Bronchial epithelial cell (primary cell): Measurements from ENCODE around the gene DYNC2I2. TPM values are rescaled to one million over a fixed set of nuclear protein-coding genes. Genes with fewer than 3 reads are reported as not detected.

Experiments
- DNase-seq: peaks from one replicate; pipeline ENCODE4 v3.0.0-alpha.2; 2010; ENCODE audit warnings: low read depth
- FAIRE-seq: peaks from 2 replicates; lab custom pipeline; 2011; peaks lifted over from hg19 to GRCh38; lab: Jason Lieb, UNC
- H3K27me3 ChIP-seq: 2 replicates; pipeline ENCODE4 v1.5.1; 2011; ENCODE audit warnings: low read length; ENCODE audit not compliant: control insufficient read depth, insufficient read depth
- H3K36me3 ChIP-seq: 2 replicates; pipeline ENCODE4 v1.5.1; 2011; ENCODE audit warnings: low read length; ENCODE audit not compliant: control insufficient read depth, insufficient read depth
- H3K4me3 ChIP-seq: 2 replicates; pipeline ENCODE4 v1.5.1; 2011; ENCODE audit warnings: mild to moderate bottlenecking, low read depth, low read length, control low read depth
- total RNA-seq: library from RNA; depleted of rRNA; stranded (reverse); fragments of >200 nt; gene quantifications from 2 replicates; pipeline ENCODE4 v1.2.1, GENCODE V29; 2014
- TF ChIP-seq, protein P1 (sequence below): IDR thresholded peaks from 2 replicates; pipeline ENCODE4 v1.5.1; 2011; ENCODE audit warnings: mild to moderate bottlenecking, moderate library complexity, low read length, control low read depth, inconsistent platforms; ENCODE audit not compliant: insufficient read depth, severe bottlenecking

Gene DYNC2I2
- total RNA-seq, 1 donor from 2014 or later, result 27.4 TPM

DNA sequence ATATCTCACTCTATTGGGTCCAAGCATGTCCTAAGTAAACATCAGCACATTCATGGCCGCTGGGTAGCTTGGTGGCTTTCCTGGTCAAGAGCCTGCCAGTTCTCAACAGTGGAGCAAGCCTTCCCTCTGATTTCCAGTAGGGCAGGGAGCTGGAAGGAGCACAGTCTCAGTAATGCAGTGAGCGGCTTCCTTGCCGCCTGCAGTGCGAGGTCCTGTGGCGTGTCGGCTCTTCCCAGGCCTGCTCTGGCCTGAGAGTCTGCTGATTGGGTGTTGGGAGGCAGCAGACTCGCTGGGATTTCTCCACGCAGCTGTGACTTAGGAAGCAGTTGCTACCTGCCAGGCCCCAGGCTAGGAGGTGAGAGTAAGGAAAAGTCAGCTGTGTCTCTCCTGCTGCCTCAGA is 53.0 kb downstream of the DYNC2I2 start:
- no peaks in the 10 kb centered on the region for H3K27me3 ChIP-seq
- no peak for FAIRE-seq
- no peak for DNase-seq
- TF ChIP-seq, protein P1, sequence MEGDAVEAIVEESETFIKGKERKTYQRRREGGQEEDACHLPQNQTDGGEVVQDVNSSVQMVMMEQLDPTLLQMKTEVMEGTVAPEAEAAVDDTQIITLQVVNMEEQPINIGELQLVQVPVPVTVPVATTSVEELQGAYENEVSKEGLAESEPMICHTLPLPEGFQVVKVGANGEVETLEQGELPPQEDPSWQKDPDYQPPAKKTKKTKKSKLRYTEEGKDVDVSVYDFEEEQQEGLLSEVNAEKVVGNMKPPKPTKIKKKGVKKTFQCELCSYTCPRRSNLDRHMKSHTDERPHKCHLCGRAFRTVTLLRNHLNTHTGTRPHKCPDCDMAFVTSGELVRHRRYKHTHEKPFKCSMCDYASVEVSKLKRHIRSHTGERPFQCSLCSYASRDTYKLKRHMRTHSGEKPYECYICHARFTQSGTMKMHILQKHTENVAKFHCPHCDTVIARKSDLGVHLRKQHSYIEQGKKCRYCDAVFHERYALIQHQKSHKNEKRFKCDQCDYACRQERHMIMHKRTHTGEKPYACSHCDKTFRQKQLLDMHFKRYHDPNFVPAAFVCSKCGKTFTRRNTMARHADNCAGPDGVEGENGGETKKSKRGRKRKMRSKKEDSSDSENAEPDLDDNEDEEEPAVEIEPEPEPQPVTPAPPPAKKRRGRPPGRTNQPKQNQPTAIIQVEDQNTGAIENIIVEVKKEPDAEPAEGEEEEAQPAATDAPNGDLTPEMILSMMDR, result no peak
- peaks cover 42% of the 10 kb centered on the region for H3K36me3 ChIP-seq
- no peak overlapping the region for H3K4me3 ChIP-seq

DNA sequence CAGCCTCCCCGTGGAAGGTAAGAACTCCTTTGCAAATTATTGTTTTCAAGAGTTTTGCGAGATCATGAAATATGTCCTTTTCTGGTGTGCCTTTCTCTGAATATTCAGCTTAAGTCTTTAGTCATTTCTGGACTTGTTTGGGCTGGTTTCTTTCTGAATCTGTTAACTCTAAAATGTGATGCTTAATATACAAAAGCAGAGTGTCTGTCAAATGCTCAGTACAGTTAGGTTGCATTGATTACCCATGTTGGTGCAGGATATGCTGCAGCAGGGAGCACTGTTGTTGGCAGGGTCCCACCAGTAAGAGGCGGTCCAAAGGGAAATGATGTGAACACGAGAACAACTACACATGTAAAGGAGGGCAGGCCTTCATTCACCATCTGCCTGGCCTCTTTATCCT is 56.5 kb downstream of the DYNC2I2 start:
- Histone ChIP-seq H3K36me3 (peaks cover 41% of the 10 kb centered on the region), H3K4me3 (no peak overlapping the region), H3K27me3 (no peaks in the 10 kb centered on the region)
- FAIRE-seq, result no peak
- TF ChIP-seq, protein P1, result no peak
- no peak for DNase-seq

DNA sequence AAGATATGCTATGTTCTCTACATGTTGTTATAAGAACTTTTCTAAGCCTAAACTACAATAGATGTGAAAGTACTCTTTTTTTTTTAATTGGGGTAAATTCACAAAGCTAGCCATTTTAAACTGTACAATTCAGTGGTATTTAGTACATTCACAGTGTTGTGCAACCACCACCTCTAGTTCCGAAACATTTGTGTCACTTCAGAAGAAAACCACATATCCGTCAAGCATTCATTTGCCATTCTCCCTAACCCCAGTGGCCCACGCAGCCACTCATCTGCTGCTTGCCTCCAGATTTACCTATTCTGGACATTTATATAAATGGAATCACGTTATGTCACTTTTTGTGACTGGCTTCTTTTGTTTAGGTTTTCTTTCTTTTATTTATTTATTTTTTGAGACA is 61.2 kb downstream of the DYNC2I2 start:
- TF ChIP-seq, protein P1, result no peak

DNA sequence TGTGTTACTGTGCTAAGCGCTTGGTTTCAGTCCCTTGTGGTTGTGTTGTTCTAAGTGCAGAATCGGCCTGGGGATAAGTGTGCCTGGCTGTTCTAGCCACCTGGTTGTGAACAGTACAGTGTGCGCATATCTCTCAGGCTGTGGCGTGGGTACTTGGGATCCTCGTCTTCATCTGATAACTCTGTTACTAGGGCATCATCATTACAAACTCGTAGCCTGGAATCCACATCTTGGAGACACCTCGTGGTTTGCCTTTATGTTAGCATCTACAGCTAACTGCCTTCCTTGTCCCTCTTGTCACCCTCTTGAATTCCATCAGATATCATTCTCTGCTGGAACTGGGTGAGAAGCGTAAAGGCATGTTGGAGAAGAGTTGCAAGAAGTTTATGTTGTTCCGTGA is 62.8 kb downstream of the DYNC2I2 start:
- TF ChIP-seq, protein P1, result no peak
- H3K4me3 ChIP-seq, result no peak overlapping the region
- H3K27me3 ChIP-seq, result no peaks in the 10 kb centered on the region
- H3K36me3 ChIP-seq, result peaks cover 35% of the 10 kb centered on the region
- no peak for DNase-seq
- FAIRE-seq, result no peak

More for the DNA sequence above, 61.2 kb downstream of the DYNC2I2 start:
- no peaks in the 10 kb centered on the region for H3K27me3 ChIP-seq
- H3K36me3 ChIP-seq, result peaks cover 39% of the 10 kb centered on the region
- no peak for FAIRE-seq
- no peak overlapping the region for H3K4me3 ChIP-seq
- no peak for DNase-seq

DNA sequence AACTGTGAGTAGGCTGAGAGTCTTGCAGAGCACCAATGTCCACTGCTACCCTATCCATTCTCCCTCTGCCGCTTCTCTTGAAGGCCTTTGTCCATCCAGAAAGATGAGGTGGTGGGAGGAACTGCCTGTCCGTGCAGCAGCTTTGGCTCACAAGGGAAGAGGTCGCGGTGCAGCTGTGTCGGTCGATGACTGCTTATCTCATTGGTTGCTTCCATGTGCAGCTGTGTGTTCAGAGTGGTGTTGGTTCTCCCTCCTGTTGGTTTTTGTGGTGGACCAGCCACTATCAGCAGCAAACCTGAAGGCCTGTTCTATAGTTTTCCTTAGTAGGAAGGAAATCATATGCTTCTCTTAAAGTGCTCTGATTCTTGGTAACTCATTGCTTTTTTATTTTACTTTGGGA is 63.6 kb downstream of the DYNC2I2 start:
- H3K36me3 ChIP-seq, result peaks cover 32% of the 10 kb centered on the region
- no peak for DNase-seq
- TF ChIP-seq, protein P1, result no peak
- H3K4me3 ChIP-seq, result no peak overlapping the region
- FAIRE-seq, result no peak
- H3K27me3 ChIP-seq, result no peaks in the 10 kb centered on the region

DNA sequence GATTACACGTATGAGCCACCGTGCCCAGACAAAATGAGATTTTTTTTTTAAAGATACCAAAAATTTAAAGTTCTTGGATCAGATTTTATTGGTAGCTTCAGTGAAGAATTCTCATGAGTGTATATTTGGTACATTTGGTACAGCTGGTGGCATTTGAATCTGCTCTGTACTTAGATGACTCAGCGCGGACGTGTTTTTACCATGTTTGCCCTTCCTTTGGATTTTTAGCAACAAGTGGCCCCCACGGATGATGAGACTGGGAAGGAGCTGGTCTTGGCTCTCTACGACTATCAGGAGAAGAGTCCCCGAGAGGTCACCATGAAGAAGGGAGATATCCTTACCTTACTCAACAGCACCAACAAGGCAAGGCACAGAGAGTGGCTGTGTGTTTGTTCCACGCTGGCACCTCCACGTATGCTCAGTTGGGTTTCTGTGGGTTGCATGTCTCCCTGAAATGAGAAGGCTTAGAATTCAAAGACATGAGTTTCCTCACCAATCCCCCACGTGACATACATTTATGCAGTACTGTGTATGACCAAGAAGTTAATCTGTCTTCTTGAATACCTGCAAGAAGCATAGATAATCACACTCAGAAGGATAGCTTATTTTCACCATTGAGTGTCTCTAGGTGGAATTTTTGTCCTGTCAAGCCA is 67.9 kb downstream of the DYNC2I2 start:
- DNase-seq, result no peak
- Histone ChIP-seq H3K27me3 (no peaks in the 10 kb centered on the region), H3K4me3 (no peak overlapping the region), H3K36me3 (peaks cover 40% of the 10 kb centered on the region)
- TF ChIP-seq, protein P1, result no peak
- no peak for FAIRE-seq
